Suprapubic skin (tissue), 4 donors: ENCODE results near the gene BCL2A1.
"Not testable (repeated sequence)": the region's sequence is repeated elsewhere in the genome, so short reads cannot be mapped to it uniquely, and the experiment has no call there.

Experiments used
- CTCF ChIP-seq, 2 donors: fragments of 200-600 bp in 1 of 2; fragments of 450-650 bp in 1 of 2; sonication (generic) in 1 of 2; IDR thresholded peaks; one replicate each; pipeline ENCODE4 v1.5.1; 2016 to 2019; ENCODE audit warnings: antibody characterized with exemption in 2 of 2, mild to moderate bottlenecking in 1 of 2, moderate library complexity in 1 of 2
- POLR2A ChIP-seq, 2 donors: fragments of 450-650 bp; IDR thresholded peaks; one replicate each; pipeline ENCODE4 v1.6.1; 2017; ENCODE audit warnings: antibody characterized with exemption in 2 of 2, mild to moderate bottlenecking in 2 of 2, moderate library complexity in 2 of 2
- POLR2AphosphoS5 ChIP-seq, 3 donors: sonication (generic); formaldehyde crosslinking; IDR thresholded peaks; one replicate each; pipeline ENCODE4 v1.6.1; 2017; ENCODE audit warnings: antibody characterized with exemption in 3 of 3

- not testable (repeated sequence) for TF ChIP-seq CTCF, POLR2A, POLR2AphosphoS5 (IDR thresholded peaks at IDR 0.05)
Observed at GRCh38 chr15:79915776-79916501, 55.1 kb downstream of the BCL2A1 start.
